Endothelial cell of umbilical vein (primary cell): Measurements from ENCODE around the gene MDH2. TPM values are rescaled to one million over a fixed set of nuclear protein-coding genes. Genes with fewer than 3 reads are reported as not detected.

Experiments
- BruUV-seq: library from RNA; stranded (reverse); fragments of 400-500 nt; replicated peaks from 2 replicates; lab custom pipeline; 2021; lab: Mats Ljungman, UMichigan
- CTCF ChIA-PET: fragments of 300-600, 350-600 bp; sonication (Branson Sonifier 250); formaldehyde crosslinking; loops from one replicate; lab custom pipeline; 2021; ENCODE audit warnings: antibody characterized with exemption, inconsistent platforms; lab: Charles Lee
- POLR2A ChIA-PET: fragments of 300-600, 350-600 bp; sonication (Branson Sonifier 250); formaldehyde crosslinking; loops from one replicate; lab custom pipeline; 2021; ENCODE audit warnings: antibody characterized with exemption, inconsistent platforms; lab: Charles Lee
- DNase-seq: peaks from one replicate; pipeline ENCODE4 v3.0.0-alpha.2; 2011; ENCODE audit warnings: low read depth, low spot score
- FAIRE-seq: peaks from 2 replicates; lab custom pipeline; 2011; peaks lifted over from hg19 to GRCh38; lab: Jason Lieb, UNC
- H2AFZ ChIP-seq: 2 replicates; pipeline ENCODE4 v1.6.0; 2012; ENCODE audit warnings: low read depth, low read length, control low read depth, inconsistent platforms
- H3K27ac ChIP-seq: 2 replicates; pipeline ENCODE4 v1.5.1; 2011; ENCODE audit warnings: low read depth, mild to moderate bottlenecking, control low read depth, low read length, moderate library complexity; ENCODE audit not compliant: insufficient read depth
- H3K27me3 ChIP-seq, 2 experiments: 2 replicates each; pipeline versions ENCODE4 v1.6.0 to v1.6.1; 2011; ENCODE audit warnings: low read length in 2 of 2, mixed read lengths in 1 of 2; ENCODE audit not compliant: control insufficient read depth in 2 of 2, insufficient read depth in 2 of 2
- H3K36me3 ChIP-seq, 2 experiments: 2 replicates in 1 of 2; 3 replicates in 1 of 2; pipeline ENCODE4 v1.5.1; 2011; ENCODE audit warnings: low read length in 2 of 2, mild to moderate bottlenecking in 1 of 2, moderate library complexity in 1 of 2; ENCODE audit not compliant: control insufficient read depth in 2 of 2, insufficient read depth in 2 of 2; ENCODE audit errors: extremely low read depth in 1 of 2
- H3K4me1 ChIP-seq: 3 replicates; pipeline ENCODE4 v1.5.1; 2011; ENCODE audit warnings: mild to moderate bottlenecking, low read length; ENCODE audit not compliant: control insufficient read depth, insufficient read depth; ENCODE audit errors: extremely low read depth
- H3K4me2 ChIP-seq: 2 replicates; pipeline ENCODE4 v1.6.1; 2011; ENCODE audit warnings: low read length, control low read depth, mixed read lengths; ENCODE audit not compliant: insufficient read depth
- H3K4me3 ChIP-seq, 3 experiments: fragments of 200-600 bp in 1 of 3; sonication (generic), shearing (Covaris generic) in 1 of 3; replicated peaks in 1 of 3; 2 replicates each; pipeline ENCODE4 v1.5.1; 2011 to 2016; ENCODE audit warnings: control low read depth in 3 of 3, low read length in 3 of 3, mild to moderate bottlenecking in 2 of 3, inconsistent platforms in 1 of 3, low read depth in 1 of 3, moderate library complexity in 1 of 3; ENCODE audit not compliant: insufficient read depth in 1 of 3
- H3K79me2 ChIP-seq: 2 replicates; pipeline ENCODE4 v1.6.0; 2012; ENCODE audit warnings: low read length, inconsistent platforms; ENCODE audit not compliant: control insufficient read depth, insufficient read depth
- H3K9ac ChIP-seq: replicated peaks from 2 replicates; pipeline ENCODE3; 2011; ENCODE audit warnings: low read length, control low read depth; ENCODE audit not compliant: insufficient read depth; ENCODE audit errors: extremely low read depth
- H3K9me1 ChIP-seq: replicated peaks from 3 replicates; pipeline ENCODE4 v1.6.0; 2011; ENCODE audit warnings: mild to moderate bottlenecking, low read length; ENCODE audit not compliant: control insufficient read depth, insufficient read depth; ENCODE audit errors: extremely low read depth
- H3K9me3 ChIP-seq: replicated peaks from 2 replicates; pipeline ENCODE4 v1.5.1; 2012; ENCODE audit warnings: low read length, inconsistent platforms; ENCODE audit not compliant: control insufficient read depth, insufficient read depth
- H4K20me1 ChIP-seq: replicated peaks from 2 replicates; pipeline ENCODE3; 2011; ENCODE audit warnings: mild to moderate bottlenecking, low read length; ENCODE audit not compliant: control insufficient read depth, insufficient read depth; ENCODE audit errors: extremely low read depth
- EZH2 ChIP-seq: IDR thresholded peaks from 2 replicates; pipeline ENCODE4 v1.6.1; 2012; ENCODE audit warnings: borderline replicate concordance, low read depth, mild to moderate bottlenecking, moderate library complexity, low read length, inconsistent platforms; ENCODE audit not compliant: severe bottlenecking
- FOS ChIP-seq: IDR thresholded peaks from 2 replicates; pipeline ENCODE4 v1.6.1; 2011; ENCODE audit warnings: mild to moderate bottlenecking, low read length, moderate library complexity, borderline replicate concordance; ENCODE audit not compliant: insufficient read depth
- GATA2 ChIP-seq: IDR thresholded peaks from 2 replicates; pipeline ENCODE4 v1.7.0; 2011; ENCODE audit warnings: low read depth, mild to moderate bottlenecking, moderate library complexity, mixed read lengths, low read length; ENCODE audit not compliant: insufficient read length, insufficient read depth
- JUN ChIP-seq: IDR thresholded peaks from 2 replicates; pipeline ENCODE4 v1.6.1; 2011; ENCODE audit warnings: borderline replicate concordance, low read depth; ENCODE audit not compliant: insufficient read length, insufficient read depth
- MAX ChIP-seq: IDR thresholded peaks from 2 replicates; pipeline ENCODE4 v1.6.1; 2011; ENCODE audit not compliant: insufficient read depth, insufficient read length
- MYC ChIP-seq: IDR thresholded peaks from one replicate; pipeline ENCODE4 v1.6.1; 2011; ENCODE audit warnings: mild to moderate bottlenecking, low read depth, low read length
- POLR2A ChIP-seq: IDR thresholded peaks from 2 replicates; pipeline ENCODE4 v1.6.1; 2012; ENCODE audit warnings: low read depth, mild to moderate bottlenecking, control low read depth, low read length
- POLR2AphosphoS5 ChIP-seq: IDR thresholded peaks from 2 replicates; pipeline ENCODE4 v1.6.1; 2012; ENCODE audit warnings: low read depth, mild to moderate bottlenecking, control low read depth, low read length, moderate library complexity; ENCODE audit not compliant: insufficient read depth
- dilution Hi-C: fragments of 300-500 bp; cut with MboI; formaldehyde crosslinking; loops from one replicate; pipeline ENCODE4 v1.15.0; 2019; ENCODE audit warnings: low sequenced_read_pairs; ENCODE audit not compliant: extremely low pct_ligation_motif_present
- intact Hi-C: fragments of 100-400 bp; cut with micrococcal nuclease; formaldehyde crosslinking; loops from one replicate; pipeline ENCODE4 v1.10.0; 2022
- polyA plus RNA-seq, 4 experiments: library from polyadenylated mRNA; depleted of rRNA in 3 of 4; stranded (reverse) in 3 of 4; unstranded in 1 of 4; fragments of >200 nt; gene quantifications; 2 replicates each; pipeline versions ENCODE4 v1.2.1 to v1.2.3, GENCODE V29; 2011 to 2012; ENCODE audit warnings: missing spikeins in 1 of 4
- total RNA-seq: library from RNA; stranded (reverse); gene quantifications from 2 replicates; pipeline ENCODE4 v1.2.3, GENCODE V29; 2021
- TF ChIP-seq, protein P1 (sequence below), 2 donors: IDR thresholded peaks; 1 replicate in 1 of 2; 2 replicates in 1 of 2; pipeline ENCODE4 v1.5.1; 2011; ENCODE audit warnings: low read length in 2 of 2, mild to moderate bottlenecking in 2 of 2, moderate library complexity in 2 of 2, control low read depth in 1 of 2, inconsistent platforms in 1 of 2, low read depth in 1 of 2; ENCODE audit not compliant: insufficient read depth in 1 of 2; ENCODE audit errors: extremely low read depth in 1 of 2

The MDH2 gene
- total and polyA plus RNA-seq, 2 donors (not counting 3 experiments of a cell fraction or from before 2014, with no cell fraction given) = 123 to 175 TPM

- POLR2A ChIA-PET = no interaction called here
- no peaks in the 10 kb centered on the region for H4K20me1 ChIP-seq
- H3K9me3 ChIP-seq = no peaks in the 10 kb centered on the region
- no peak overlapping the region for H3K27ac ChIP-seq
- dilution Hi-C loops (no loop called here), intact Hi-C loops (no loop called here)
- no peaks in the 10 kb centered on the region for H3K27me3 ChIP-seq
- peaks cover 17 to 60% of the 10 kb centered on the region in 2 experiments for H3K36me3 ChIP-seq
- no peak overlapping the region for H2AFZ ChIP-seq
- FAIRE-seq (no peak), DNase-seq (no peak)
- H3K4me3 ChIP-seq = no peak overlapping the region
- no peaks in the 10 kb centered on the region for H3K79me2 ChIP-seq
- CTCF ChIA-PET = no interaction called here
- no peaks in the 10 kb centered on the region for H3K9me1 ChIP-seq
- no TSS peak for BruUV-seq
- H3K4me1 ChIP-seq = no peaks in the 10 kb centered on the region
- no peak overlapping the region for H3K9ac ChIP-seq
- no peak for TF ChIP-seq JUN
- no peak for TF ChIP-seq GATA2
- no peak for TF ChIP-seq EZH2
- TF ChIP-seq POLR2A = no peak
- no peak for TF ChIP-seq MYC
- no peak for TF ChIP-seq POLR2AphosphoS5
- TF ChIP-seq, protein P1, sequence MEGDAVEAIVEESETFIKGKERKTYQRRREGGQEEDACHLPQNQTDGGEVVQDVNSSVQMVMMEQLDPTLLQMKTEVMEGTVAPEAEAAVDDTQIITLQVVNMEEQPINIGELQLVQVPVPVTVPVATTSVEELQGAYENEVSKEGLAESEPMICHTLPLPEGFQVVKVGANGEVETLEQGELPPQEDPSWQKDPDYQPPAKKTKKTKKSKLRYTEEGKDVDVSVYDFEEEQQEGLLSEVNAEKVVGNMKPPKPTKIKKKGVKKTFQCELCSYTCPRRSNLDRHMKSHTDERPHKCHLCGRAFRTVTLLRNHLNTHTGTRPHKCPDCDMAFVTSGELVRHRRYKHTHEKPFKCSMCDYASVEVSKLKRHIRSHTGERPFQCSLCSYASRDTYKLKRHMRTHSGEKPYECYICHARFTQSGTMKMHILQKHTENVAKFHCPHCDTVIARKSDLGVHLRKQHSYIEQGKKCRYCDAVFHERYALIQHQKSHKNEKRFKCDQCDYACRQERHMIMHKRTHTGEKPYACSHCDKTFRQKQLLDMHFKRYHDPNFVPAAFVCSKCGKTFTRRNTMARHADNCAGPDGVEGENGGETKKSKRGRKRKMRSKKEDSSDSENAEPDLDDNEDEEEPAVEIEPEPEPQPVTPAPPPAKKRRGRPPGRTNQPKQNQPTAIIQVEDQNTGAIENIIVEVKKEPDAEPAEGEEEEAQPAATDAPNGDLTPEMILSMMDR (IDR thresholded peaks at IDR 0.05; ENCODE audit: extremely low read depth in 1 of 2, insufficient read depth in 1 of 2, low read depth in 1 of 2, low read length in 2 of 2) = no peak
- no peak for TF ChIP-seq FOS
- TF ChIP-seq MAX = no peak
- H3K4me2 ChIP-seq = no peak overlapping the region
Observed at GRCh38 chr7:76063114-76063513, 15.2 kb downstream of the MDH2 start.
